GM13977 (cell line): ENCODE results near the gene TMEM205.
A peak's percentile ranks its signal among the peaks of the same experiment; 100 is the strongest.

ENCODE experiments used
- DNase-seq: peaks from one replicate; pipeline ENCODE4 v3.0.0; 2012; ENCODE audit warnings: low spot score
- in situ Hi-C: fragments of 300-500 bp; cut with MboI; formaldehyde crosslinking; loops from one replicate; pipeline ENCODE4 v1.12.0; 2022; ENCODE audit warnings: low sequenced_read_pairs, low pct_unique_long_range_greater_than_20kb, mixed read lengths, inconsistent platforms; ENCODE audit not compliant: unreplicated experiment
- TF ChIP-seq, protein P1 (sequence below): IDR thresholded peaks from 2 replicates; pipeline ENCODE4 v1.5.1; 2012; ENCODE audit warnings: mild to moderate bottlenecking, control low read depth; ENCODE audit not compliant: insufficient read depth; ENCODE audit errors: extremely low read depth, missing control alignments

The TMEM205 gene

DNA sequence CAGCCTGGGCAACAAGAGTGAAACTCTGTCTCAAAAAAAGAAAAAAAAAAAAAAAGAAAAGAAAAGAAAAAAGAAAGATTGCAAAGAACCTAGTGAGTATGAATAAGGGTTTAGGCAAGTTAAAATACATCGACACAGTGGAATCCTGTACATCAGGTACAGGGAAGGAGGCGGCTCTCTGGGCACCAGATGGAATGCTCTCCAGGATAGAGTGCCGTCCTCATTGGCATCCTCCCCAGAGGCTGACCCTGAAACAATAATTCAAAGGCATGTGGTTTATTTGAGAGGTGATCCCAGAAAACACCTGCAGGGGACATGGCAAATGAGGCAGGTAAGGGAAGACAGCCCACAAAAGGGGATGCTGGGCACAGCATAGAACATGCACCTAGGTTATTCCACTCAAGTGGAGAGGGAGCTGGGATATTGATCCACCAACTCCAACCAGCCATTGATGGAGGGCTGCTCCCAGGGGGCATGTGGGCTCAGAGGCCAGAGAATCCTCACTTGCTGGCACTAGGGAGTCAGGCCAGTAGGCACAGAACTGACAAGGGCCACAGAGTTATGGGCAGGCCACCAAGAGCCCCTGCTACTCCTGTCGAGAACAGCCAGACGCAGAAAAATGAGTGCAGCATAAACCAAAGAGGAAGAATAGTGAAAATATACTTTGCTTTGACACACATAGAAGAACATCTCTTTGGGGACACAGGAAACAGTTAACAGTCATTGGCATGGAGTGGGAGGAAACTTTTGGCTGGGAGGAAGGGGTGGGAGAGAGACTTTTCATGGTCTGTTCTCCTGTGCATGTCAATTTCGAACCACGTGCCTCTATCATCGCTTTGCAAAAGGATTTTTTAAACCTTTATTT is 45.9 kb downstream of the TMEM205 start:
- no peak for DNase-seq
- in situ Hi-C loops, result no loop called here
- TF ChIP-seq, protein P1, sequence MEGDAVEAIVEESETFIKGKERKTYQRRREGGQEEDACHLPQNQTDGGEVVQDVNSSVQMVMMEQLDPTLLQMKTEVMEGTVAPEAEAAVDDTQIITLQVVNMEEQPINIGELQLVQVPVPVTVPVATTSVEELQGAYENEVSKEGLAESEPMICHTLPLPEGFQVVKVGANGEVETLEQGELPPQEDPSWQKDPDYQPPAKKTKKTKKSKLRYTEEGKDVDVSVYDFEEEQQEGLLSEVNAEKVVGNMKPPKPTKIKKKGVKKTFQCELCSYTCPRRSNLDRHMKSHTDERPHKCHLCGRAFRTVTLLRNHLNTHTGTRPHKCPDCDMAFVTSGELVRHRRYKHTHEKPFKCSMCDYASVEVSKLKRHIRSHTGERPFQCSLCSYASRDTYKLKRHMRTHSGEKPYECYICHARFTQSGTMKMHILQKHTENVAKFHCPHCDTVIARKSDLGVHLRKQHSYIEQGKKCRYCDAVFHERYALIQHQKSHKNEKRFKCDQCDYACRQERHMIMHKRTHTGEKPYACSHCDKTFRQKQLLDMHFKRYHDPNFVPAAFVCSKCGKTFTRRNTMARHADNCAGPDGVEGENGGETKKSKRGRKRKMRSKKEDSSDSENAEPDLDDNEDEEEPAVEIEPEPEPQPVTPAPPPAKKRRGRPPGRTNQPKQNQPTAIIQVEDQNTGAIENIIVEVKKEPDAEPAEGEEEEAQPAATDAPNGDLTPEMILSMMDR, result no peak

- TF ChIP-seq, protein P1, result no peak
- DNase-seq, result no peak
- in situ Hi-C loops, result no loop called here
These were observed 49.8 kb downstream of the TMEM205 start for GRCh38 chr19:11296264-11296663.

DNA sequence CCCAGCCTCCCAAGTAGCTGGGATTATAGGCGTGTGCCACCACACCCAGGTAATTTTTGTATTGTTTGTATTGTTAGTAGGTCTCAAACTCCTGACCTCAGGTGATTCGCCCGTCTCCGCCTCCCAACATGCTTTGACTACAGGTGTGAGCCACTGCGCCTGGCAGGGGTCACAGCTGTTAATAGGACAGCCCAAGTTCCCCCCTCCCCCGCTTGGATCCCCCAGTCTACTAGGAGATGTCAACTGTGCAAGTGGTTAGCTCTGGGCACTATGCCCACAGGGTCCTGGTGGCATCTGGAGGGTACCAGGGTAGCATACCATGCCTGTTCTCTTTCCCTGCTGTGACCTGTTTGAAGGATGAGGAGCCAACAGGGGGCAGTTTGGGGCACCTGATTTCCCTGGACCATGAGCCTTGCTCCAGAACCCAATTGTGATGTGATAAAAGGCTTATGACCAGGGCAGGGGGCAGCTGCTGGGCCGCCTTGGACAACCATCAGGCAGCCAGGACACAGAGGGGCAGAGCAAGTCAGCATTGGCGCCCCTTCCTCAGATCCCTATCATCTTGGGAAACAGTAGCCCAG is 50.3 kb downstream of the TMEM205 start, which contains the start of gene TSPAN16:
TSS of gene TSPAN16 (plus strand) at position 496 of the 581 bp plus-strand sequence. CDS start 138 bp downstream, outside the sequence.
- TF ChIP-seq, protein P1, result no peak
- in situ Hi-C loops, result no loop called here
- DNase-seq, result no peak

GRCh38 chr19:11295180-11295579 is 50.9 kb downstream of the TMEM205 start:
- TF ChIP-seq, protein P1, result no peak
- in situ Hi-C loops, result no loop called here
- DNase-seq, result no peak

- TF ChIP-seq, protein P1, result peak; percentile 99
- in situ Hi-C loops, result no loop called here
These were observed 52.4 kb downstream of the TMEM205 start for GRCh38 chr19:11293433-11294389.

More at GRCh38 chr19:11293433-11294389, 52.4 kb downstream of the TMEM205 start:
- peak; percentile 87 for DNase-seq
